Psoas muscle (tissue), 8 donors: ENCODE measurements around the gene FARP1. TPM values are rescaled to one million over a fixed set of nuclear protein-coding genes. Genes with fewer than 3 reads are reported as not detected.

ENCODE experiments used
- ATAC-seq, 4 donors: fragments of 200-7000 bp; cut with Tn5 transposase; one replicate each; pipeline ENCODE4 v1.9.1; 2020; ENCODE audit warnings: moderate library complexity in 3 of 4, mild to moderate bottlenecking in 2 of 4
- DNase-seq, 2 donors: peaks; one replicate each; pipeline ENCODE4 v3.0.0-alpha.2; 2020
- H3K27ac ChIP-seq: fragments of 200-600 bp; one replicate; pipeline ENCODE4 v1.8.0; 2022
- H3K27me3 ChIP-seq, 3 donors: fragments of 200-600 bp in 1 of 3; one replicate each; pipeline versions ENCODE4 v1.6.1 to v1.8.0; 2013 to 2022; ENCODE audit warnings: low read length in 2 of 3, mild to moderate bottlenecking in 2 of 3, moderate library complexity in 1 of 3; ENCODE audit not compliant: insufficient read depth in 3 of 3
- H3K36me3 ChIP-seq, 2 donors: fragments of 200-600 bp in 1 of 2; one replicate each; pipeline versions ENCODE4 v1.6.1 to v1.8.0; 2013 to 2022; ENCODE audit warnings: low read depth in 1 of 2, mild to moderate bottlenecking in 1 of 2, moderate library complexity in 1 of 2; ENCODE audit not compliant: insufficient read depth in 1 of 2
- H3K4me1 ChIP-seq: fragments of 200-600 bp; one replicate; pipeline ENCODE4 v1.8.0; 2022
- H3K4me3 ChIP-seq: fragments of 200-600 bp; one replicate; pipeline ENCODE4 v1.8.0; 2022; ENCODE audit warnings: mild to moderate bottlenecking
- H3K9me3 ChIP-seq: fragments of 200-600 bp; one replicate; pipeline ENCODE4 v1.8.0; 2022
- WGBS, 3 donors: extraction: QIAGEN DNeasy Blood & Tissue Kit; methylation state at CpG; one replicate each; pipeline versions ENCODE4 v1.1.6 to v1.1.7; 2013; 5-methylcytosine and 5-hydroxymethylcytosine counted together
- intact Hi-C, 2 donors: fragments of 100-400 bp; cut with DNase I; formaldehyde crosslinking; loops; one replicate each; pipeline versions ENCODE4 v1.11.0 to v1.14.2; 2022
- polyA plus RNA-seq, 3 donors: library from polyadenylated mRNA; stranded (reverse); fragments of 200-250 nt; gene quantifications; one replicate each; pipeline ENCODE4 v1.2.3, GENCODE V29; 2013
- total RNA-seq, 4 donors: library from RNA; stranded (reverse); fragmentation: NEBNext Ultra II Directional in 2 of 4; extraction: Animal tissue kit (Norgen Biotek cat#: 25700) in 2 of 4; gene quantifications; one replicate each; pipeline versions ENCODE4 v1.2.1 to v1.2.4, GENCODE V29; 2021 to 2023
- TF ChIP-seq, protein P1 (sequence below): fragments of 200-600 bp; IDR thresholded peaks from one replicate; pipeline ENCODE4 v1.8.0; 2022; ENCODE audit warnings: antibody characterized with exemption
- donor health status: healthy with polysubstance abuse.
- donor health status: DM: no; HTN: no; CAD: no; lungs with moderate emphysema.
- donor health status: Bipolar disorder and iron deficiency.
- donor health status: healthy.
- donor health status: DM: yes; HTN: yes; CAD: no.
- donor health status: DM: no; HTN: no; CAD: no.
- donor health status: DM: no; HTN: no; CAD: no.
- donor health status: DM: yes; HTN: yes; CAD: no.

Gene FARP1
- total and polyA plus RNA-seq, 7 donors: 5.7 to 19.4 (median 9.2) TPM

DNA sequence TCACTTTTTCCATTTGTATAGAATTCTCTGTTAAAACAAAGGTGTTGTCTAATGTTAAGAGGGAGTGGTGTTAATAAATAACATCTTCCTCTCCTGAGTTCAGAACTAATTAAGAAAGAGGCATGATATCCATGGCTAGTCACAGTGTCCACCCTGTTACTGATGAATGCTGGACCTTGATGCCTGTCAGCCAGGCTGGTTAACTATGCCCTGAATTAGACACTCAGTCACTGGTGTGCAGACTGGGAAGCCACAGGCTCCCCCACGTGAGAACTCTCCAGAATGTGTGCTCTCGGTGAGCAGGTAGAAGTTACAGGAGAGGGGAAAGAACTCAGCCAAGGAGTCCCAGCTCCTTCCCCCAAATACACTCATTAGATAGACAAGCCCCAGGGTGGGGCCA lies 90.2 kb downstream of the FARP1 start:
- no peak overlapping the region for H3K27ac ChIP-seq
- H3K36me3 ChIP-seq: no peaks in the 10 kb centered on the region
- TF ChIP-seq, protein P1, sequence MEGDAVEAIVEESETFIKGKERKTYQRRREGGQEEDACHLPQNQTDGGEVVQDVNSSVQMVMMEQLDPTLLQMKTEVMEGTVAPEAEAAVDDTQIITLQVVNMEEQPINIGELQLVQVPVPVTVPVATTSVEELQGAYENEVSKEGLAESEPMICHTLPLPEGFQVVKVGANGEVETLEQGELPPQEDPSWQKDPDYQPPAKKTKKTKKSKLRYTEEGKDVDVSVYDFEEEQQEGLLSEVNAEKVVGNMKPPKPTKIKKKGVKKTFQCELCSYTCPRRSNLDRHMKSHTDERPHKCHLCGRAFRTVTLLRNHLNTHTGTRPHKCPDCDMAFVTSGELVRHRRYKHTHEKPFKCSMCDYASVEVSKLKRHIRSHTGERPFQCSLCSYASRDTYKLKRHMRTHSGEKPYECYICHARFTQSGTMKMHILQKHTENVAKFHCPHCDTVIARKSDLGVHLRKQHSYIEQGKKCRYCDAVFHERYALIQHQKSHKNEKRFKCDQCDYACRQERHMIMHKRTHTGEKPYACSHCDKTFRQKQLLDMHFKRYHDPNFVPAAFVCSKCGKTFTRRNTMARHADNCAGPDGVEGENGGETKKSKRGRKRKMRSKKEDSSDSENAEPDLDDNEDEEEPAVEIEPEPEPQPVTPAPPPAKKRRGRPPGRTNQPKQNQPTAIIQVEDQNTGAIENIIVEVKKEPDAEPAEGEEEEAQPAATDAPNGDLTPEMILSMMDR: no peak
- H3K27me3 ChIP-seq: no peaks in the 10 kb centered on the region
- 57 to 78% (median 62%) methylated on average over 2 of the region's 2 CpGs for WGBS, 3 donors
- ATAC-seq (no peak), DNase-seq (no peak)
- no peaks in the 10 kb centered on the region for H3K9me3 ChIP-seq
- no peak overlapping the region for H3K4me3 ChIP-seq
- intact Hi-C loops: no loop called here
- H3K4me1 ChIP-seq: no peaks in the 10 kb centered on the region

DNA sequence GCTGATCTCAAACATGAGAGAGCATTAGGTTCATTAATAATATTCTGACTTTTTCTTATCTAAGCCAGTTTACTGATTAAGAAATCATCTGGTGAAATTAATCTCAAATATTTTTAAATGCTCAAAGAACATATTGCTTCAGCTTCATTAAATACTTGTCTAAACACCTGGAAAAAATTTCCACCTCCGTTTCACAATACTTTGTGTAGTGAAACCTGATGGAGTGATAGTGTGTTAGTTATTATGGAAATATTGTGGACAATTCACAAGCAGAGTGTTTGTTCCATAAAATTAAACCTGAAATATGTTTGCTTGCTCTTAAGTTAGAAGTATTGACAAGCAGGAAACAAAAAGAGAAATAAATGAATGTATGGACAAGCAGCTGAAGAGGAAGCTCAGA lies 91.5 kb downstream of the FARP1 start:
- Histone ChIP-seq H3K27ac (no peak overlapping the region), H3K36me3 (no peaks in the 10 kb centered on the region), H3K4me3 (no peak overlapping the region), H3K27me3 (no peaks in the 10 kb centered on the region), H3K9me3 (no peaks in the 10 kb centered on the region), H3K4me1 (no peaks in the 10 kb centered on the region)
- ATAC-seq: no peak
- WGBS, 3 donors: 52 to 95% (median 93%) methylated on average over 1 of the region's 1 CpG
- TF ChIP-seq, protein P1: no peak
- intact Hi-C loops: no loop called here
- DNase-seq: no peak

DNA sequence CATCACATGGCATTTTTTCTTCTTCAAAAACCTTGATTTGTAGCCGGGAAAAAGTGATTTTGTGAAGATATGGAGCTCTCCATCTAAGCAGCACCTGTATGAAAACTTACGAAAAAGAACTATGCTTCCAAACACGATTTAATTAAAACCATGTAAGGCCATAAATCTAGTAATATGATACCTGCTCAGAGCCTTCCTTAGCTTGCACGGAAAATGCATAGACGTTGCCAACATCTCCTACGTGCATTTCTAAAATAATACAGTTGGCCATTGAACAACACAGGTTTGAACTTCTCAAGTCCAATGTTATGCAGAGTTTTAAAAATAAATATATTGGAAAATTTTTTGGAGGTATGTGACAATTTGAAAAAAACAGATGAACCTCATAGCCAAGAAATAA lies 93.3 kb downstream of the FARP1 start:
- Histone ChIP-seq H3K27ac (no peak overlapping the region), H3K9me3 (no peaks in the 10 kb centered on the region), H3K4me1 (no peaks in the 10 kb centered on the region), H3K36me3 (no peaks in the 10 kb centered on the region), H3K27me3 (no peaks in the 10 kb centered on the region), H3K4me3 (no peak overlapping the region)
- WGBS, 3 donors: 56 to 66% (median 62%) methylated on average over 6 of the region's 6 CpGs
- DNase-seq: no peak
- ATAC-seq: no peak
- TF ChIP-seq, protein P1: no peak
- intact Hi-C loops: no loop called here

DNA sequence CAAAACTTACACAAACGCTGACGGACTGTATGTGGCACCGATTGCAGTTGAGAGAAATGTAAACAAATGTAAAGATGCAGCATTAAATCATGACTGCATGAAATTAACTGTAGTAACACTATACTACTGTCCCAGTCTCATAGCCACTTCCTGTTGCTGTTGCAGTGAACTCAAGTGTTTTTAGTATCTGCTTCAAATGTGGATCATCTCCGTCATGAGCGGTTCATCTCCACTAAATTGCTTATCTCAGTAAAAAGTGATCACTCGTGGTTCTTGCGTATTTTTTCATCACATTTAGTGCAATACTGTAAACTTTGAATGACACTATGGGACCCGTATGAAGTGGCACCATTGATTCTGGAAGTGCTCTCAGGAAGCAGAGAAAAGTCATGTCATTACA lies 94.4 kb downstream of the FARP1 start:
- DNase-seq: no peak
- intact Hi-C loops: no loop called here
- no peaks in the 10 kb centered on the region for H3K9me3 ChIP-seq
- ATAC-seq: no peak
- H3K4me3 ChIP-seq: no peak overlapping the region
- no peaks in the 10 kb centered on the region for H3K36me3 ChIP-seq
- H3K4me1 ChIP-seq: no peaks in the 10 kb centered on the region
- 90 to 92% (median 91%) methylated on average over 8 of the region's 8 CpGs for WGBS, 3 donors
- H3K27ac ChIP-seq: no peak overlapping the region
- TF ChIP-seq, protein P1: no peak
- no peaks in the 10 kb centered on the region for H3K27me3 ChIP-seq
